ENCODE measurements around the gene PCMTD2. TPM values are rescaled to one million over a fixed set of nuclear protein-coding genes. Genes with fewer than 3 reads are reported as not detected.

PCMTD2 gene
- total and polyA plus RNA-seq, 2 donors from 2014 or later, result 25.0 to 53.8 TPM

GRCh38 chr20:64242003-64242796 lies 13.3 kb upstream of the PCMTD2 start:
- H3K36me3 ChIP-seq (ENCODE audit: control insufficient read depth in 2 of 3, insufficient read depth in 3 of 3, low read length in 3 of 3), result no peaks in the 10 kb centered on the region
- intact Hi-C loops (cut with DNase I), result no loop called here
- FAIRE-seq (no peak), DNase-seq (peak in 2 of 5 donors; percentile 8 to 61)
- H3K27me3 ChIP-seq (ENCODE audit: control insufficient read depth, insufficient read depth, low read length), result no peaks in the 10 kb centered on the region
- no peak overlapping the region for H3K27ac ChIP-seq (ENCODE audit: low read depth in 2 of 2, low read length in 2 of 2)
- no peak for TF ChIP-seq CTCF (IDR thresholded peaks at IDR 0.05; ENCODE audit: borderline replicate concordance, extremely low read depth, insufficient read depth)
- H3K4me1 ChIP-seq (ENCODE audit: control insufficient read depth in 2 of 3, insufficient read depth in 2 of 3, low read depth in 1 of 3, low read length in 3 of 3), result no peaks in the 10 kb centered on the region
- no peak overlapping the region for H3K4me3 ChIP-seq (ENCODE audit: low read length in 3 of 3)
- H3K9ac ChIP-seq (ENCODE audit: low read length in 3 of 3), result no peak overlapping the region
- H3K9me3 ChIP-seq (ENCODE audit: control insufficient read depth in 2 of 3, insufficient read depth in 1 of 3, low read length in 3 of 3), result no peaks in the 10 kb centered on the region

- DNase-seq, result peak in 1 of 5 donors; percentile 29
- H3K27ac ChIP-seq (ENCODE audit: low read depth in 2 of 2, low read length in 2 of 2), result no peak overlapping the region
- H3K4me1 ChIP-seq (ENCODE audit: control insufficient read depth in 2 of 3, insufficient read depth in 2 of 3, low read depth in 1 of 3, low read length in 3 of 3), result no peaks in the 10 kb centered on the region
- no peaks in the 10 kb centered on the region for H3K36me3 ChIP-seq (ENCODE audit: control insufficient read depth in 2 of 3, insufficient read depth in 3 of 3, low read length in 3 of 3)
- TF ChIP-seq CTCF (IDR thresholded peaks at IDR 0.05; ENCODE audit: borderline replicate concordance, extremely low read depth, insufficient read depth), result no peak
- intact Hi-C loops (cut with DNase I), result no loop called here
- no peak for FAIRE-seq
- H3K27me3 ChIP-seq (ENCODE audit: control insufficient read depth, insufficient read depth, low read length), result no peaks in the 10 kb centered on the region
- no peaks in the 10 kb centered on the region for H3K9me3 ChIP-seq (ENCODE audit: control insufficient read depth in 2 of 3, insufficient read depth in 1 of 3, low read length in 3 of 3)
- no peak overlapping the region for H3K4me3 ChIP-seq (ENCODE audit: low read length in 3 of 3)
- H3K9ac ChIP-seq (ENCODE audit: low read length in 3 of 3), result no peak overlapping the region
These were observed 12.6 kb upstream of the PCMTD2 start for GRCh38 chr20:64242797-64243475.

GRCh38 chr20:64244281-64244805 lies 11.2 kb upstream of the PCMTD2 start:
- FAIRE-seq, result no peak
- no peaks in the 10 kb centered on the region for H3K9me3 ChIP-seq (ENCODE audit: control insufficient read depth in 2 of 3, insufficient read depth in 1 of 3, low read length in 3 of 3)
- DNase-seq, result no peak
- H3K27ac ChIP-seq (ENCODE audit: low read depth in 2 of 2, low read length in 2 of 2), result no peak overlapping the region
- no peaks in the 10 kb centered on the region for H3K36me3 ChIP-seq (ENCODE audit: control insufficient read depth in 2 of 3, insufficient read depth in 3 of 3, low read length in 3 of 3)
- no peaks in the 10 kb centered on the region for H3K27me3 ChIP-seq (ENCODE audit: control insufficient read depth, insufficient read depth, low read length)
- intact Hi-C loops (cut with DNase I), result no loop called here
- no peak overlapping the region for H3K9ac ChIP-seq (ENCODE audit: low read length in 3 of 3)
- H3K4me1 ChIP-seq (ENCODE audit: control insufficient read depth in 2 of 3, insufficient read depth in 2 of 3, low read depth in 1 of 3, low read length in 3 of 3), result no peaks in the 10 kb centered on the region
- TF ChIP-seq CTCF (IDR thresholded peaks at IDR 0.05; ENCODE audit: borderline replicate concordance, extremely low read depth, insufficient read depth), result no peak
- H3K4me3 ChIP-seq (ENCODE audit: low read length in 3 of 3), result no peak overlapping the region

All from kidney (tissue), 14 donors.